T follicular helper cell (primary cell): ENCODE data around the gene PTPRN2.

ENCODE experiments used
- DNase-seq: peaks from one replicate; pipeline ENCODE4 v3.0.0-alpha.2; 2020; ENCODE audit warnings: low read depth

PTPRN2 gene

DNA sequence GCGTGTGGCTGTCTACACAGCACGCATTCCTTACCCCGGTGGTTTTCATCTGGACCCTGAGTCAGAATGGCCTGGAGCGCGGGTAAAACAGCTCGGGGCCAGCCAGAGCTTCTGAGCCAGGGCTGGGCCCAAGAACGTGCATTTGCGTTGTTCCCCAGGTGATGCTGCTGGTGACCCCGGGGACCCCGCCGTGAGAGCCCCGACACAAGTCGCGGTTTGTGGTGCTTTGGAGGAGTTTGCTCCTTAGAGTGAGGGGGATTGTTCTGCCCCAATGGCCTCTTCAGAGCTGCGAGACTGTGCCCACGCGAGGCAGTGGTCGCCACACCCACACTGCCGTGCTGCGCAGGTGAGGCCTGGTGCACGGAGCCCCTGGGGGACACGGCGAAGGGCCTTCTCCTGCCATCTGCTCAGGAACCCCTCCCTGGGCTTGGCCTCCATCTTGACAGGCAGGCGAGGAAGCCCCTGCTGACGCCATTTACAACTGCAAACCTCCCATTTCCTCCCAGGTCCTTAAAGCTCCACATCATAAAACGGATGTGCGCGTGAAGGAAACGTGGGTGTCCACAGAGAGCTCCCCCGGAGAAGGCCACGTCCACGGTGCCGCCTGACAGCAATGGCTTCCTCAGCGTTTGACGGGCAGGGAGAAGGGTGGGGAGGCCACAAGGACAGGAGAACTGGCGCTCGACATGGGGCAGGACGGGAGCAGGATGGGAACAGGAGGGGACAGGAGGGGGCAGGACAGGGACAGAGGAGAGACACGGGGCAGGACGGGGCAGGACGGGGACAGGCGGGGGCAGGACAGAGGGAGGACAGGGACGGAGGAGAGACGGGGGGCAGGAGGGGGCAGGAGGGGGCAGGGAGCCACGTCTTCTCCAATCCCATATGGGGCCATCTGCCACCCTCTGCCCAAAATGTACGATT is 773.6 kb downstream of the PTPRN2 start:
- DNase-seq = no peak

DNA sequence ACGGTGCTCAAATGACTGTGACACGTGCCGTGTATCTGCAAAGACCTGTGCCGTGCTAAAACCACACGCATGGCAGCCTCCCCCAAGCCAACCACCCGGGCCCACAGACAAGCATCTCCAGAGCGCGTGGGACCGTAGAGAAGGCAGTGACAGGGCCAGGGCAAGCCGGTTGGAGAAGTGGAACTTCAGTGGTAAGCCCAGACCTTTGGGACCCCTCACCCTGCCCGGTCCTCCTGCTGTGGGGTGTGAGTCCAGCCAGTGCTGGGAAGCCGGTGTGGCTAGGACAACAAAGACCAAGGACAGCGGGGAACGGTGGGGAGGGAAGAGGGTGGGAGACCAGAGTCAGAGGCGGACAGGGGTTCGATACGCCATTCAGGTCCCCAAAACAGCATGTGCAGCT is 774.6 kb downstream of the PTPRN2 start:
- no peak for DNase-seq

DNA sequence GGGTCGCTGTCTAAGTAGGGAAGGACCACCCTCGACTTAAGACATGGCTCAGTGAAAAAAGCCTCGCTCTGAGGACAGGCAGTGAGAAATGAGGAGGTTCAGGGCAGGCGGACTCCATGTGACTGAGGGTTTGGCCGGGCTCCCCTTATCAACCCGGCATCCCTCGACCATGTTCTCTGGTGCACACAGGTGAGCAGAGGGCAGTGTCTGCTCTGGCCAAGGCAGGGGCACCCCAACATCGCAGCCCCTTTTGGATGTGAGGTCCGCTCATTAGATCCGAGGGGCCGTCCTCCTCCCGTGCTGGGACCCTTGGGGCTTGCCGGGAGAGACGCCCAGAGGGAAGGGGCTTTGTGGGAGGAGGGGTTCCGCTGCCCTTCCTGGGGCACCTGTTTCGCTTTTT is 775.7 kb downstream of the PTPRN2 start:
- DNase-seq = no peak

DNA sequence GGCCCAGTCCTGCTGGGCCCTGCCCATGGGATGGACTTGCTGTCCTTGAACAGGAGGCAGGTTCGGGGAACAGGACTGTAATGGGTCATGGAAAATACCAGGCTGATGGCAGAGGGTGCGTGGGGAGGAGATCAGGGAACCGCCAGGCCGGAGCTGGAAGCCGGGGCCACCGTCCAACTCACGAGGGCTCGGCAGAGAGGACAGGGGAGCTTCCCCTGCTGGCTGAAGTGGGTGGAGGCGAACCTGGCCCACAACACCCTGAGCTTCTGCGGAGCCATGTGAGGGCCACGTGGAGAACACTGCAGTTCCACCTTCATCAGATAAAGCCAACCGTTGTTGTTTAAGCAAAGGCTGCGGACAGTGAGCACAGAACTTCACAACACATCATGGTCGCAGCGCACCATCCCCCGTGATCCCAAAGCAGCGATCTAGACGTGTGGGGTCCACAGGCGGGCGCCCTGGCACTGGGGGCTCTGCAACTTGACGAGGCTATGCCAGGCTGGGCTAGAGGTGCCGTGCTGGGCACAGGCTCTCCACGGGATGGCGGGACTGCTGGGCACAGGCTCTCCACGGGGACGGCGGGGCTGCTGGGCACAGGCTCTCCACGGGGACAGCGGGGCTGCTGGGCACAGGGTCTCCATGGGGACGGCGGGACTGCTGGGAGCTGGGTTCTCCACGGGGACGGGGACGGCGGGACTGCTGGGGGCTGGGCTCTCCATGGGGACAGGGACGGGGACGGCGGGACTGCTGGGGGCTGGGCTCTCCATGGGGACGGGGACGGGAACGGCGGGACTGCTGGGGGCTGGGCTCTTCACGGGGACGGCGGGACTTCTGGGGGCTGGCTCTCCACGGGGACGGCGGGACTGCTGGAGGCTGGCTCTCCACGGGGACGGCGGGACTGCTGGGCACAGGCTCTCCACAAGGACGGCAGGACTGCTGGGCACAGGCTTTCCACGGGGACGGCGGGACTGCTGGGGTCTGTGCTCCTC is 777.5 kb downstream of the PTPRN2 start:
- DNase-seq = no peak

DNA sequence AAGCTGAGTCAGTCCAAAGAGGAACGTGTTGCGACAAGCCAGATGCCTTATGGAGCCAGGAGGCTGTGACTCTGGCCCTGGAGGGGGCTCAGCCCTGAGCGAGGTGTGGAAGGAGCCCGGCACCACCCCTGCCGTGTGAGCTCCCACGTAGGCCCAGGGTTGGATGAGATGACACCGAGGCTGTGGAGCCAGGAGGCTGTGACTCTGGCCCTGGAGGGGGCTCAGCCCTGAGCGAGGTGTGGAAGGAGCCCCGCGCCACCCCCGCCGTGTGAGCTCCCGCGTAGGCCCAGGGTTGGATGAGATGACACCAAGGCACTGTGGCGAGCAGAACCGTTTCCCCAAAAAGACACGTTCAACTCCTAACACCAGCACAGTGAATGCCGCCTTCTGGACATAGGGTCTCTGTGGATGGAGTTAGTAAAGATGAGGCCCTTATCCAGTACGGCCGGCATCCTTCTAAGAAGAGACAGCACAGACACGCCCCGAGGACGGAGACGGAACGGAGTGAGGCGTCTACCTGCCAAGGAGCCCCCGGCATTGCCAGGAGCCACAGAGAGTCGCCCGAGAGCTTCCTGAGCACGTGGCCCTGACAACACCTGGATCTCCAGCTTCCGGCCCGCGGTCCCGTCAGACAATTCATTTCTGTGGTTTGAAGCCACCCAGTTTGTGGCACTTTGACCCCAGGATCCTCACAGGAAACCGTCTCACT is 778.3 kb downstream of the PTPRN2 start:
- no peak for DNase-seq

DNA sequence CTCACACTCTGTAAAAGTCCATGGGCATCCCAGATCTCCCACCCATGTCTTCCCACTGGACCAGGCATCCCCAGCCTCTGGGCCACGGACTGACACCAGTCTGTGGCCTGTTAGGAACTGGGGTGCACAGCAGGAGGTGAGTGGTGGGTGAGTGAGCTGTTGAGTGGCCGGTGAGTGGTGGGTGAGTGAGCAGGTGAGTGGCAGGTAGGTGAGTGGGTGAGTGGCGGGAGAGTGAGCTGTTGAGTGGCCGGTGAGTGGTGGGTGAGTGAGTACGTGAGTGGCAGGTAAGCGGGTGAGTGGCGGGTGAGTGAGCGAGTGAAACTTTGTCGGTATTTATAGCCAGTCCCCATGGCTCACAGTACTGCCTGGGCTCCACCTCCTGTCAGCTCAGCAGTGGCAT is 779.6 kb downstream of the PTPRN2 start:
- DNase-seq = no peak

DNA sequence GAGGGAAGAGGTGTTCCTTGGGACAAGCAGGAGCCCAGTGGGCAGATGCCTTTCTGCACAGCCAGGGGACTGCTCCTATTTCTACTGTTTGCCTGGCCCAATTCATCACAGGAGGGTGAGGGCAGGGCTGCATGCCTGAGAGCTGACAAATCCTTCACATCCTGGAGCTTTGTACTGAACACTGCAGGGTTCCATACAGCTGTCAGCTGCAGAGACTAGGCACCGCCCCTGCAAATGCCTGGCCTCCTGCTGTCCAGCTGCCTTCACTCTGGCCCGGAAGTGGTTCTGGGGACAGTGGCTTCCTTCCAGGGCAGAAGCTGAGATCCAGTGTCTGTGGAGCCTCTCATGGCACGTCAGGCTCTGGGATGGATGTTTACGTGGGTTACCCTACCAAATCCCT is 780.1 kb downstream of the PTPRN2 start:
- DNase-seq = no peak

DNA sequence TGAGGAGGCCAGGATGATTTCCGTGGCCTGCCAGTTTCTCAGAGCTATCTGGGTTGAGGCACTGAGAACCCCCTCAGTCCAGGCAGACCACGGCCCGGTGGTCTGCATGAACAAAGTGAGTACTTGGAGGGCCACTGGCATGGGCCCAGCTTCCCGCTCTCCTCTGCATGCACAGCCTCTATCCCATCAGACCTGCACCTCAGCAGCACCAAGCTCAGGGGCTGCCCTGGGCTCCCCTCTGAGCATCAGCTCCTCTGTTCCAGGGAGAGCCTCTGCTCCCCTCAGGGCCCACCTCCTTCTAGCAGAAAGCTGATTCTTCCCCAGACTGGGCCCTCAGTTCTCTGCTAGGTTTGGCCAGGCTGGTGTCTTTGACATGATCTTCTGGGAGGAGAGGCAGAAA is 780.9 kb downstream of the PTPRN2 start:
- DNase-seq = no peak

DNA sequence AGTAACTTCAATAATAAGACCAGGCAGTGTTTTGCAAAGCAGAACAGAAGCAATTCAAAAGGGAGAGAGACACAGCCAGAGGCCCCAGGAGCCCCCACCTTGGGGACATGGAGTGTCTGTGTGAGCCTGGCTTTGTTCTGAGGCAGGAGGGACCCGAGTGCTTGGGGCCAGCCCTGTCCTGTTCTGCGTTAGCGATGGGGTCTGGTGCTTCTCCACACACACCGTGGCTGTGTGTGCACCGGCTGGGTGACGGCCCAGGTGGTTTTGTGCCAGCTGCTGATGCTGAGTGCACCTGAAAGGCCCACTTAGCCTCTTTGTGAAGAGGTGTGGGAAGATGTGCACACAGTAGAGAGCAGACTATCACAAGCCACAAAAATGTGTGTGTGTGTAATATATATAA is 781.9 kb downstream of the PTPRN2 start:
- no peak for DNase-seq

DNA sequence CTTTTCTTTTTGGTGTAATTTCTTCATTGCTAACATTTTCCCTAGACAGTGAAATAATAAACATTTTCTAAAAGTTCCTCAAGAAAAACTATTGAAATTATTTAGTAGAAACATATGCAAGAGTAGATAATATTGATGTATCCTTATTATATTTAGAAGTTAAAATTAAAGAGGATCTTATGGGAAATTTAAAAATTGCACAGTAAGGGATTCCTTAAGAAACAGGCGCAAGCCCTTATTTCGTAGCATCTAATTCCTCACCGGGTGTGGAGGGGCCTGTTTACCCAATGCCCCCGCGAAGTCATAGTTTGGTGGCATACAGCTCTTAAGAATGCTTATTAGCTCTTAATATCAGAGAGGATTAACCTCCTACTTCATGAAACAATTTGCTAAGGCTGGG is 783.7 kb downstream of the PTPRN2 start:
- DNase-seq = no peak

DNA sequence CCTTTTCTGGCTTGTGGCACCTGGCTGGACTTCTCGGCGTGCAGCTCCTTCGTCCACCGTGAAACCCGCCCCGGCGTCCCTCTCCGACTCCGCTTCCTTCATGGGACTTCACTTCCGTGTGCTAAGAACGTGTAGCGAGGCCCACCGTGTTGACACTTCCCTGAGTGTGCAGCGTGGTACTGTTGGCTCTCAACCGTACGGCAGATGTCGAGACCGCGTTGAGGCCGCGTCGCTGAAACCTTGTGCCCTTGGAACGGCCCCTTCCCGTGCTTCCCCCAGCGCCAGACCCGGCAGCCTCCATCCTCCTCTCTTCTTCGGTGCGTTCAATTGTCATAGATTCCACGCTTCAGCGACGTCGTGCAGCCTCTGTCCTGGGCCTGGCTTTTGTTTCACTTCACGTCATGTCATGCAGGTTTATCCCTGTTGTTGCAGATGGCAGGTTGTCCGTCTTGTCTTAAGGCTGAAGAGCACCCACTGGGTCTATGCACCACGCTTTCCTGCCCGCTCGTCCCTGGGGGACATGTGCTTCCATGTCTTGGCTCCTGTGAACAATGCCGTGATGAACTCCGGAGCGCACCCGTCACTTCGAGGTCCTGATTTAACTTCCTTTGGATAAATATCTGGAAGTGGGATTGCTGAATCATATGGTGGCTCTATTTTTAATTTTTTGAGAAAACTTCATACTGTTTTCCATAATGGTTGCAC is 785.5 kb downstream of the PTPRN2 start:
- no peak for DNase-seq

DNA sequence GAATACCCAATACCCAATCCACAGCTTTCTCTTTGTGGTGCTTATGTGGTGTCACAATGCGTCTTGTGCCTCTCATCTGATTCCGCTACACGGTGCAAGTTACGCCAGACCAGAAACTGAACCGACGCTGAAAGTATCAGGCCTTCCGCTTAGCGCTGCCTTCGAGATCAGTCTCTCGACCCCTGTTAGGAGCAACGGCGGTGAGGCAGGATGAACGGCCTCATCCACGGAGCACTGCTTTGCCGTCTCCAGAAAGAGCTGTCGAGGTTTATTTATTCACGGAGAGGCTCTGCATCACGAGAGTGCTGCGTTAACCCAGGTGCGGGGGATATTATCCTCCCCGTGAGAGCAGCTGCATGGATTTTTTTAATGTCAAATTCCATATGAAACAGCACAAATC is 786.5 kb downstream of the PTPRN2 start:
- DNase-seq = no peak

DNA sequence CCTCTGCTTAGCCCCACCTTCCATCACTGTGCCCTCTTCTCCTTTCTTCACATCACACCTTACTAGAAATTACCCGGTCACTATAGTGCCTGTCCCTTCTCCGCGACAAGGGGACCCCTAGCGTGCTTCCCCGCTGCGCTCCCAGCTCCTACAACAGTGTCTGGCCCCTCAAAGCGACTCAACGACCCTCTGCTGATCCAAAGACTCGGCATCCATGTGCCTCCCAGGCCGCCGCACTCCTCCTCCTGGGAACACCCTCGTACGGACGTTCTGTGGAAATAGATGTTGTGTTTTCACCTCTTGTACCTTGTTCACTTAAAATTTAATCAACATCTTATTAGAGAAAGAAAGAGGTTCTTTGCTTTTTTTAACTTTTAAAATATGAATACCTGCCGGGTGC is 787.3 kb downstream of the PTPRN2 start:
- DNase-seq = no peak

DNA sequence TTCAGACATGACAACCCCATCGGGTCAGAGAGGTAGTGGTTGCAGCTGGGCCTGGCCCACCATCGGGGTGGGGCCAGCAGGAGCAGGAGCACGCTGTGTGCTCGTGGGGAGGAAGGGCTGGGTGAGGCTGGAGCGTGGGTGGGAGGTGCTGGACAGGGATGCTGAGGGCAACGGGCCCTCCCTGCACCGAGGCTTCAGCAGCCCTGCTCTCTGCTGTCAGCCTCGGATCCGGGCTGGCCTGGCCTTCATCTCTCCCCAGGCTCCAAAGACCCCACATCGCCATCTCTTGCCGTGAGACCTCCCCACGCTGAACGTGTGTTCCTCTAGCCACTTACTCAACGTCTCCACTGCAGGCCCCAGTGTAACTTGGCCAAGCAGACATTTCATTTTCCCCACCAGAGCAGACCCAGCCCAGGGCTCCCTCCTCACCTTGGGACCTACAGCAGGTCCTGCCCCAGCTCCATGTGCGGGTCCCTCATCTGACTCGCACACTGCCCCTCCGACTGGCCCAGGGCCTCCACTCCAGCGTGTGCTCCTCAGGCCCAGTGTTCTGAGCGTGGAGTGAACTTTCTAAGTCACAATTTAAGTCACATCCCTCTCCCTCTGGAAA is 788.4 kb downstream of the PTPRN2 start:
- DNase-seq = no peak

DNA sequence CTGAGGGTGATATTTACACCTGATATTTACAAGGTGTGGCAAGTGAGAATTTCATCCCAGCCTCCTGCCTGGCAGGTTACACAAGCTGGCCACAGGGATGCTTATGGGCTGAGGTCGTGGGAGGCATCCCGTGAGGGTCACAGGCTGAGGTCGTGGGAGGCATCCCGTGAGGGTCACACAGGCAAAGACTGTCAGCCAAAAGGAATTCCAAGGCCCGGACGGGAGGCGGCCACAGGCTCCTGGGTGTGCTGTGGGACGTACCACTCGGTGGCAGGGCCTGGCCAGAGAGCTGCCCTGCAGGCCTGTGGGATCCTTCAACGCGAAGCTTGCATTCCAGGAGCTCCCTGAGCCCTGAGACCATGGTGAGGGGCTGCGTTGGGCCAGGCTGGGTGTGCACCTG is 790.3 kb downstream of the PTPRN2 start:
- DNase-seq = no peak

DNA sequence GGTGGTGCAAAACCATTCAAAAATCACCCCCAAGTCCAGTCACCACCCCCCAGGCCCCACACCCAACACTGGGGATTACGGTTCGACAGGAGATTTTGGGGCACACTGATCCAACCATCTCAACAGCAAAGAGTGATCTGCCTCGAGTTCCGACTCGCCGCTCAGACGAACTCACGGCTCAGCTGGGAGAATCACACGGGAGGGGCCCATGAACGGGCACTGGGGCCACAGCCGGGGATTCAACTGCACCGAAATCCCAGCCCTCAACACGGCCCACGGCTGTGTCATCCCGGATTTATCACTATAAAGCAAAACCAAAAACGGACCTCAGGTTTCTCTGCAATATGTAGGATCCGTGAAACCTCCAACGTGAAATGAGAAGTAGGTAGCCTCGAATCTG is 790.8 kb downstream of the PTPRN2 start:
- no peak for DNase-seq

DNA sequence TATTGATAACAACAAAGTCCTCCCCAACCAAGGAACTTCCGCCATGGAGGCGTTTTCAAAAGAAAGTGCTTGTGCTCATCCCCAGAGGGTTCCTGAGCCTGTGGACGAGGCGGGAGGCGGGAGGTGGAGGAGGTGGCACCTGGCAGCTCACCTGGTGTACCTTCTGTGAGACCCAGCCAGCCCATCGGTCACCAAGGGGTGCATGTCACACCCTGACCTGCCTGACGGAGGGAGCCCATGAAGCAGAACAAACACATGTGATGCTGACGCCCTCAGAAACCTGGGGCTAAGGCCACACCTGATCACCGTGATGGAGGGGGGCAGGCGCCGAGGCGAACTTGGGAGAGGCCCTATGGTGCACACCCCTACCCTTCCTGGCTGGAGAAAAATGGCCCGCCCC is 792.0 kb downstream of the PTPRN2 start:
- no peak for DNase-seq

DNA sequence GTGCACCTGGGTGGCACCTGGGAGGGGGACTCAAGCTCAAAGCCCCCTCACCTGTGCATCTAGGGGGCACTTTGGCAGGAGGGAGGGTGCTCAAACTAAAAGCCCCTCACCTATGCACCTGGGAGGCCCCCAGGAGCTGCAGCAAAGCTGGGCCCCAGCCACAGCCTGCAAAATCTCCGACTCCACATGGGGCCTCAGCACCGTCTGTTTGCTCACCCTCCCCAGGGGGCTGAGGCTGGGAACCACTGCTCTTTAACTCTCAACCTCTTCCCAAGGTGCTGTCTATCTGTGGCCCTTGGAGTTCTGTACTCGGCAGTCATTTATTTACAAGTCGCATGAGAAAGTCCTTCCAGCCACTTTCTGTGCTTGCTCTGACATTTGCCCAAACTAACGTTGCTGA is 792.4 kb downstream of the PTPRN2 start:
- DNase-seq = no peak

DNA sequence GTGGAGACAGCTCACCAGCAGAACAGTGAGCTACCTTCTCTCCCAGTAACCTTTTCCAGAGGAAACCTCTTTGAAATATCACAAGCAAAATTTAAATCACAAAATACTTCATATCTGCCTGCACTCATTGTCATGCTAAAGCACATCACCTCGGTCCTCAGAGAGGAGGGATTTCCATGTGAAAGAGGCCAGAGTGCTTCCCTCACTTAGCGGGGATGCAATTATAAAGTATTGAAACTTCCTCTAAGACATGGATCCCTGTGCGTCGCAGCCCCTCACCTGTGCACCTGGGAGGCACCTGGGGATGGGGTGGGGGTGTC is 792.9 kb downstream of the PTPRN2 start:
- no peak for DNase-seq

DNA sequence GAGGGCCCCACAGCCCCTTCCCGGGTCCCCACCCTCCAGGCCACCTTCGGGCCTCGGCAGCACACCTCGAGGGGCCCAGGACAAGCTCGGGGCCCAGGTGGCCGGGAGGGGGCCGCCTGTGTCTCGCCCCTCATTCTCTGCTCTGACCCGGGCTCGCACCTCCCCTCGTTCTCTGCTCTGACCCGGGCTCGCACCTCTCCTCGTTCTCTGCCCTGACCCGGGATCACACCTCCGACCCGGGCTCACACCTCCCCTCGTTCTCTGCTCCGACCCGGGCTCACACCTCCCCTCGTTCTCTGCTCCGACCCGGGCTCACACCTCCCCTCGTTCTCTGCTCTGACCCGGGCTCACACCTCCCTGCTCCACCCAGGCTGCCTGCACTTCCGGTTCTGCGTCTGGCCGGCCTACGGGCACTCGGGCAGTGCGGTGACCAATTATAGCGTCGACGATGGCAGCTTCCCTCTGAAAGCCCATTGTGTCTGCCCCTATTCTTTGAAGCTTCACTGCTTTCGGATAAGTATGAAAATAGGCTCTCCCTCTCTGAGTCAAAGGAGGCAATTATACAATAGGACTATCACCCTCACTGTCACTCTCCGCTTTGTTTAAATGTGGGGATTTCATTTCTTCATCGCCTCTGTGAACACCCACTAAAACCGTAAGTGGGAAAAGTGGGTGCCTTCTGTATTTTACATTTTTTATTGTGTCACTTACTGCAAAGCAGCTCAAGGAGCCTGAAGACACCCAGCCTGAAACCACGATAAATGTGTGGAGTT is 793.5 kb downstream of the PTPRN2 start:
- DNase-seq = no peak

DNA sequence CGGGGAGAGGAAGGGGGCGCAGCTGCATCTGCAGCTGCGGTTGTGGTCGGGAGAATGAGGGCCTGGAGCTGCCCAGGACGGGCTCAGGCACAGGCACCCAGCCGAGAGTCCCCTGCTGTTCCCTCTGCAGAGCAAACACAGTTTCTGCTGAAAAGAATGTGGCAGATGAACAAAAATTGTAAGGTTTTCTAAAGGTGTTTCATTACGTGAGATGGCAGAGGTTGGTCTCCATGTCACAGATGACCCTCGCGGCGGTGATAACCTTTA is 794.6 kb downstream of the PTPRN2 start:
- no peak for DNase-seq
